ENCODE results near the gene HHLA2.
"Not testable (repeated sequence)": the region's sequence is repeated elsewhere in the genome, so short reads cannot be mapped to it uniquely, and the experiment has no call there.

HHLA2 gene

GRCh38 chr3:108331792-108332191, 35.4 kb downstream of the HHLA2 start:
- in situ Hi-C loops (cut with HindIII; ENCODE audit: low pct_ligation_motif_present, low pct_unique_long_range_greater_than_20kb, low sequenced_read_pairs) = no loop called here

GRCh38 chr3:108333961-108334360, 37.6 kb downstream of the HHLA2 start:
- DNase-seq = no peak
- in situ Hi-C loops (cut with HindIII; ENCODE audit: low pct_ligation_motif_present, low pct_unique_long_range_greater_than_20kb, low sequenced_read_pairs) = no loop called here

More at GRCh38 chr3:108331792-108332191, 35.4 kb downstream of the HHLA2 start:
- no peak for DNase-seq

GRCh38 chr3:108334701-108335100, 38.4 kb downstream of the HHLA2 start:
- no peak for DNase-seq
- in situ Hi-C loops (cut with HindIII; ENCODE audit: low pct_ligation_motif_present, low pct_unique_long_range_greater_than_20kb, low sequenced_read_pairs) = no loop called here

- in situ Hi-C loops (cut with HindIII; ENCODE audit: low pct_ligation_motif_present, low pct_unique_long_range_greater_than_20kb, low sequenced_read_pairs) = no loop called here
These were observed 42.7 kb downstream of the HHLA2 start for GRCh38 chr3:108338901-108339545.

GRCh38 chr3:108341911-108342310, 45.6 kb downstream of the HHLA2 start:
- in situ Hi-C loops (cut with HindIII; ENCODE audit: low pct_ligation_motif_present, low pct_unique_long_range_greater_than_20kb, low sequenced_read_pairs) = no loop called here
- DNase-seq = no peak

More at GRCh38 chr3:108338901-108339545, 42.7 kb downstream of the HHLA2 start:
- DNase-seq = peak; percentile 14

- no peak for DNase-seq
- in situ Hi-C loops (cut with HindIII; ENCODE audit: low pct_ligation_motif_present, low pct_unique_long_range_greater_than_20kb, low sequenced_read_pairs) = no loop called here
These were observed 46.6 kb downstream of the HHLA2 start for GRCh38 chr3:108342837-108343486.

- no peak for DNase-seq
- in situ Hi-C loops (cut with HindIII; ENCODE audit: low pct_ligation_motif_present, low pct_unique_long_range_greater_than_20kb, low sequenced_read_pairs) = no loop called here
These were observed 47.1 kb downstream of the HHLA2 start for GRCh38 chr3:108343491-108343890.

GRCh38 chr3:108345492-108346205, 49.3 kb downstream of the HHLA2 start:
- peak; percentile 1 for DNase-seq
- in situ Hi-C loops (cut with HindIII; ENCODE audit: low pct_ligation_motif_present, low pct_unique_long_range_greater_than_20kb, low sequenced_read_pairs) = no loop called here

- in situ Hi-C loops (cut with HindIII; ENCODE audit: low pct_ligation_motif_present, low pct_unique_long_range_greater_than_20kb, low sequenced_read_pairs) = no loop called here
- DNase-seq = no peak
These were observed 50.2 kb downstream of the HHLA2 start for GRCh38 chr3:108346301-108347227.

- no peak for DNase-seq
- in situ Hi-C loops (cut with HindIII; ENCODE audit: low pct_ligation_motif_present, low pct_unique_long_range_greater_than_20kb, low sequenced_read_pairs) = no loop called here
These were observed 55.8 kb downstream of the HHLA2 start for GRCh38 chr3:108352176-108352575.

- no peak for DNase-seq
- in situ Hi-C loops (cut with HindIII; ENCODE audit: low pct_ligation_motif_present, low pct_unique_long_range_greater_than_20kb, low sequenced_read_pairs) = no loop called here
These were observed 58.2 kb downstream of the HHLA2 start for GRCh38 chr3:108354562-108354961.

GRCh38 chr3:108357042-108357441, 60.7 kb downstream of the HHLA2 start:
- no peak for DNase-seq
- in situ Hi-C loops (cut with HindIII; ENCODE audit: low pct_ligation_motif_present, low pct_unique_long_range_greater_than_20kb, low sequenced_read_pairs) = no loop called here

- in situ Hi-C loops (cut with HindIII; ENCODE audit: low pct_ligation_motif_present, low pct_unique_long_range_greater_than_20kb, low sequenced_read_pairs) = no loop called here
- no peak for DNase-seq
These were observed 62.7 kb downstream of the HHLA2 start for GRCh38 chr3:108359011-108359410.

- in situ Hi-C loops (cut with HindIII; ENCODE audit: low pct_ligation_motif_present, low pct_unique_long_range_greater_than_20kb, low sequenced_read_pairs) = no loop called here
- DNase-seq = no peak
These were observed 79.7 kb downstream of the HHLA2 start for GRCh38 chr3:108376026-108376425.

GRCh38 chr3:108377384-108377783, 81.0 kb downstream of the HHLA2 start:
- no peak for DNase-seq
- in situ Hi-C loops (cut with HindIII; ENCODE audit: low pct_ligation_motif_present, low pct_unique_long_range_greater_than_20kb, low sequenced_read_pairs) = no loop called here

- in situ Hi-C loops (cut with HindIII; ENCODE audit: low pct_ligation_motif_present, low pct_unique_long_range_greater_than_20kb, low sequenced_read_pairs) = no loop called here
- DNase-seq = no peak
These were observed 82.0 kb downstream of the HHLA2 start for GRCh38 chr3:108378153-108378951.

GRCh38 chr3:108378952-108379342, 82.6 kb downstream of the HHLA2 start:
- in situ Hi-C loops (cut with HindIII; ENCODE audit: low pct_ligation_motif_present, low pct_unique_long_range_greater_than_20kb, low sequenced_read_pairs); DNase-seq: not testable (repeated sequence)
